HUES6 (cell line): ENCODE measurements around the gene GPC6.

Experiments used
- H3K27ac ChIP-seq: 2 replicates; pipeline ENCODE4 v1.7.0; 2013; ENCODE audit warnings: low read depth, mild to moderate bottlenecking, low read length, inconsistent platforms
- H3K27me3 ChIP-seq: 2 replicates; pipeline ENCODE4 v1.6.1; 2013; ENCODE audit warnings: low read length; ENCODE audit not compliant: control insufficient read depth, insufficient read depth
- H3K36me3 ChIP-seq: 2 replicates; pipeline ENCODE4 v1.6.1; 2013; ENCODE audit warnings: low read length; ENCODE audit not compliant: control insufficient read depth, insufficient read depth
- H3K4me1 ChIP-seq: 2 replicates; pipeline ENCODE4 v1.6.1; 2013; ENCODE audit warnings: low read length; ENCODE audit not compliant: control insufficient read depth, insufficient read depth
- H3K4me3 ChIP-seq: 2 replicates; pipeline ENCODE4 v1.5.1; 2013; ENCODE audit warnings: low read depth, low read length
- H3K9ac ChIP-seq: one replicate; pipeline ENCODE4 v1.6.1; 2013; ENCODE audit warnings: mild to moderate bottlenecking, low read length
- H3K9me3 ChIP-seq: 2 replicates; pipeline ENCODE4 v1.6.1; 2013; ENCODE audit warnings: low read depth, low read length; ENCODE audit not compliant: control insufficient read depth, insufficient read depth

GPC6 gene

GRCh38 chr13:94112227-94112626 lies 885.6 kb downstream of the GPC6 start:
- no peaks in the 10 kb centered on the region for H3K36me3 ChIP-seq
- no peaks in the 10 kb centered on the region for H3K27me3 ChIP-seq
- no peak overlapping the region for H3K27ac ChIP-seq
- 0 out of 2 replicates have a peak, but pooled peaks cover 5% of the 10 kb centered on the region for H3K4me1 ChIP-seq
- H3K4me3 ChIP-seq, result no peak overlapping the region
- H3K9ac ChIP-seq, result no peak overlapping the region
- no peaks in the 10 kb centered on the region for H3K9me3 ChIP-seq

- Histone ChIP-seq H3K9me3 (no peaks in the 10 kb centered on the region), H3K4me1 (0 out of 2 replicates have a peak, but pooled peaks cover 5% of the 10 kb centered on the region), H3K36me3 (no peaks in the 10 kb centered on the region), H3K4me3 (no peak overlapping the region), H3K27me3 (no peaks in the 10 kb centered on the region), H3K9ac (no peak overlapping the region), H3K27ac (no peak overlapping the region)
These were observed 886.1 kb downstream of the GPC6 start for GRCh38 chr13:94112731-94113130.

GRCh38 chr13:94113245-94113644 lies 886.6 kb downstream of the GPC6 start:
- no peaks in the 10 kb centered on the region for H3K9me3 ChIP-seq
- H3K9ac ChIP-seq, result no peak overlapping the region
- H3K4me3 ChIP-seq, result no peak overlapping the region
- H3K27me3 ChIP-seq, result no peaks in the 10 kb centered on the region
- 0 out of 2 replicates have a peak, but pooled peaks cover 5% of the 10 kb centered on the region for H3K4me1 ChIP-seq
- H3K36me3 ChIP-seq, result no peaks in the 10 kb centered on the region
- H3K27ac ChIP-seq, result no peak overlapping the region

- H3K4me3 ChIP-seq, result no peak overlapping the region
- H3K27me3 ChIP-seq, result no peaks in the 10 kb centered on the region
- no peak overlapping the region for H3K27ac ChIP-seq
- no peaks in the 10 kb centered on the region for H3K9me3 ChIP-seq
- 0 out of 2 replicates have a peak, but pooled peaks cover 5% of the 10 kb centered on the region for H3K4me1 ChIP-seq
- H3K9ac ChIP-seq, result no peak overlapping the region
- no peaks in the 10 kb centered on the region for H3K36me3 ChIP-seq
These were observed 887.6 kb downstream of the GPC6 start for GRCh38 chr13:94114166-94114565.

- Histone ChIP-seq H3K9me3 (no peaks in the 10 kb centered on the region), H3K36me3 (no peaks in the 10 kb centered on the region), H3K9ac (no peak overlapping the region), H3K27ac (no peak overlapping the region), H3K27me3 (no peaks in the 10 kb centered on the region), H3K4me3 (no peak overlapping the region), H3K4me1 (0 out of 2 replicates have a peak, but pooled peaks cover 5% of the 10 kb centered on the region)
These were observed 888.4 kb downstream of the GPC6 start for GRCh38 chr13:94115054-94115453.

- Histone ChIP-seq H3K27me3 (no peaks in the 10 kb centered on the region), H3K9ac (no peak overlapping the region), H3K9me3 (no peaks in the 10 kb centered on the region), H3K36me3 (no peaks in the 10 kb centered on the region), H3K27ac (no peak overlapping the region), H3K4me1 (peaks cover 8% of the 10 kb centered on the region; the same call in 1 of the 2 replicates), H3K4me3 (no peak overlapping the region)
These were observed 892.8 kb downstream of the GPC6 start for GRCh38 chr13:94119360-94119936.

GRCh38 chr13:94120878-94121277 lies 894.3 kb downstream of the GPC6 start:
- H3K27ac ChIP-seq, result no peak overlapping the region
- peaks cover 8% of the 10 kb centered on the region; the same call in 1 of the 2 replicates for H3K4me1 ChIP-seq
- H3K9ac ChIP-seq, result no peak overlapping the region
- no peaks in the 10 kb centered on the region for H3K36me3 ChIP-seq
- H3K4me3 ChIP-seq, result no peak overlapping the region
- H3K27me3 ChIP-seq, result no peaks in the 10 kb centered on the region
- H3K9me3 ChIP-seq, result no peaks in the 10 kb centered on the region

GRCh38 chr13:94121686-94122085 lies 895.1 kb downstream of the GPC6 start:
- peaks cover 8% of the 10 kb centered on the region; the same call in 1 of the 2 replicates for H3K4me1 ChIP-seq
- H3K9ac ChIP-seq, result no peak overlapping the region
- H3K9me3 ChIP-seq, result no peaks in the 10 kb centered on the region
- no peaks in the 10 kb centered on the region for H3K27me3 ChIP-seq
- no peak overlapping the region for H3K4me3 ChIP-seq
- H3K36me3 ChIP-seq, result no peaks in the 10 kb centered on the region
- H3K27ac ChIP-seq, result no peak overlapping the region

- Histone ChIP-seq H3K36me3 (no peaks in the 10 kb centered on the region), H3K9me3 (no peaks in the 10 kb centered on the region), H3K9ac (no peak overlapping the region), H3K27me3 (no peaks in the 10 kb centered on the region), H3K4me3 (no peak overlapping the region), H3K4me1 (peaks cover 8% of the 10 kb centered on the region; the same call in 1 of the 2 replicates), H3K27ac (no peak overlapping the region)
These were observed 895.8 kb downstream of the GPC6 start for GRCh38 chr13:94122300-94122915.

- Histone ChIP-seq H3K36me3 (no peaks in the 10 kb centered on the region), H3K4me3 (no peak overlapping the region), H3K27me3 (no peaks in the 10 kb centered on the region), H3K9ac (no peak overlapping the region), H3K4me1 (peaks cover 12% of the 10 kb centered on the region; the same call in 1 of the 2 replicates), H3K27ac (no peak overlapping the region), H3K9me3 (no peaks in the 10 kb centered on the region)
These were observed 897.0 kb downstream of the GPC6 start for GRCh38 chr13:94123557-94123956.

GRCh38 chr13:94128430-94128829 lies 901.8 kb downstream of the GPC6 start:
- Histone ChIP-seq H3K4me1 (peaks cover 5% of the 10 kb centered on the region; the same call in 1 of the 2 replicates), H3K36me3 (no peaks in the 10 kb centered on the region), H3K9me3 (no peaks in the 10 kb centered on the region), H3K27me3 (no peaks in the 10 kb centered on the region), H3K4me3 (no peak overlapping the region), H3K27ac (no peak overlapping the region), H3K9ac (no peak overlapping the region)
